HepG2 (cell line): ENCODE results near the gene RRAS. TPM values are rescaled to one million over a fixed set of nuclear protein-coding genes. Genes with fewer than 3 reads are reported as not detected.
A peak's percentile ranks its signal among the peaks of the same experiment; 100 is the strongest.

ENCODE experiments used
- EZH2 ChIP-seq: conservative IDR thresholded peaks from 2 replicates; pipeline ENCODE4 v1.6.1; 2012; ENCODE audit warnings: mild to moderate bottlenecking, low read depth, low read length, moderate library complexity
- HOXA5 ChIP-seq: sonication (generic); formaldehyde crosslinking; IDR thresholded peaks from 2 replicates; pipeline ENCODE4 v1.4.0; 2020; ENCODE audit warnings: missing genetic modification reagents
- MYC ChIP-seq: sonication (generic); formaldehyde crosslinking; IDR thresholded peaks from 2 replicates; pipeline ENCODE4 v1.9.0; 2021; ENCODE audit warnings: missing genetic modification reagents, borderline replicate concordance
- PHF8 ChIP-seq: sonication (generic); formaldehyde crosslinking; IDR thresholded peaks from 2 replicates; pipeline ENCODE4 v1.5.0; 2020; ENCODE audit warnings: missing genetic modification reagents
- RBFOX2 ChIP-seq: fragments of 200-400 bp; formaldehyde crosslinking; IDR thresholded peaks from 2 replicates; pipeline ENCODE4 v1.6.1; 2017; ENCODE audit warnings: low read depth, mild to moderate bottlenecking, low read length
- SRSF9 ChIP-seq: fragments of 200-400 bp; formaldehyde crosslinking; IDR thresholded peaks from 2 replicates; pipeline ENCODE4 v1.6.1; 2018; ENCODE audit warnings: borderline replicate concordance, mild to moderate bottlenecking, low read depth, low read length; ENCODE audit not compliant: insufficient read depth, poor library complexity, severe bottlenecking
- STAT5B ChIP-seq: sonication (generic); formaldehyde crosslinking; IDR thresholded peaks from 2 replicates; pipeline ENCODE4 v1.4.0; 2020; ENCODE audit warnings: missing genetic modification reagents
- ZBTB38 ChIP-seq: sonication (generic); formaldehyde crosslinking; IDR thresholded peaks from 2 replicates; pipeline ENCODE4 v1.5.1; 2020; ENCODE audit warnings: mild to moderate bottlenecking, missing genetic modification reagents
- ZNF30 ChIP-seq: sonication (generic); formaldehyde crosslinking; IDR thresholded peaks from 2 replicates; pipeline ENCODE4 v1.5.0; 2020; ENCODE audit warnings: mild to moderate bottlenecking, missing genetic modification reagents
- ZNF430 ChIP-seq: sonication (generic); formaldehyde crosslinking; IDR thresholded peaks from 2 replicates; pipeline ENCODE4 v1.9.0; 2021; ENCODE audit warnings: mild to moderate bottlenecking, missing genetic modification reagents
- ZNF441 ChIP-seq: sonication (generic); formaldehyde crosslinking; IDR thresholded peaks from 2 replicates; pipeline ENCODE4 v1.7.0; 2021; ENCODE audit warnings: missing genetic modification reagents, borderline replicate concordance
- ZSCAN12 ChIP-seq: sonication (generic); formaldehyde crosslinking; IDR thresholded peaks from 2 replicates; pipeline ENCODE4 v1.9.0; 2021; ENCODE audit warnings: mild to moderate bottlenecking, missing genetic modification reagents
- ZSCAN25 ChIP-seq: sonication (generic); formaldehyde crosslinking; IDR thresholded peaks from 2 replicates; pipeline ENCODE4 v1.8.0; 2022; ENCODE audit warnings: mild to moderate bottlenecking, missing genetic modification reagents
- polyA plus RNA-seq, 8 experiments: library from polyadenylated mRNA; depleted of rRNA in 3 of 8; stranded (reverse) in 7 of 8; unstranded in 1 of 8; fragments of >200 nt; fragmentation: Illumina TruSeq in 4 of 8; extraction: Trizol in 4 of 8; gene quantifications; 2 replicates each; pipeline versions ENCODE4 v1.2.1 to v1.2.3, GENCODE V29; 2011 to 2016; ENCODE audit warnings: low read depth in 4 of 8, missing spikeins in 1 of 8, mixed read lengths in 1 of 8; ENCODE audit not compliant: insufficient read depth in 1 of 8
- total RNA-seq, 5 experiments: library from RNA; depleted of rRNA; stranded (reverse); fragments of >200 nt; fragmentation: Illumina TruSeq; extraction: Trizol; gene quantifications; 2 replicates each; pipeline ENCODE4 v1.2.3, GENCODE V29; 2016; ENCODE audit warnings: low read depth in 1 of 5
- TF ChIP-seq, protein P1 (sequence below): sonication (generic); formaldehyde crosslinking; IDR thresholded peaks from 2 replicates; pipeline ENCODE4 v1.5.1; 2020; ENCODE audit warnings: mild to moderate bottlenecking, moderate library complexity, missing genetic modification reagents
- TF ChIP-seq, protein P2 (sequence below): sonication (generic); formaldehyde crosslinking; IDR thresholded peaks from 2 replicates; pipeline ENCODE4 v1.9.0; 2022; ENCODE audit warnings: missing genetic modification reagents, mild to moderate bottlenecking, borderline replicate concordance
- TF ChIP-seq, protein P3 (sequence below): IDR thresholded peaks from 2 replicates; pipeline ENCODE4 v1.6.1; 2016; ENCODE audit warnings: mild to moderate bottlenecking
- TF ChIP-seq, protein P4 (sequence below): sonication (generic); formaldehyde crosslinking; IDR thresholded peaks from 2 replicates; pipeline ENCODE4 v1.5.0; 2020; ENCODE audit warnings: mild to moderate bottlenecking, missing genetic modification reagents
- TF ChIP-seq, protein P5 (sequence below): sonication (generic); formaldehyde crosslinking; IDR thresholded peaks from 2 replicates; pipeline ENCODE4 v1.4.0; 2020; ENCODE audit warnings: missing genetic modification reagents, borderline replicate concordance

RRAS gene
- total and polyA plus RNA-seq, 2 of the 13 experiments (the other 11 are each of a cell fraction or from before 2014, with no cell fraction given): 1.5 to 12.0 TPM

DNA sequence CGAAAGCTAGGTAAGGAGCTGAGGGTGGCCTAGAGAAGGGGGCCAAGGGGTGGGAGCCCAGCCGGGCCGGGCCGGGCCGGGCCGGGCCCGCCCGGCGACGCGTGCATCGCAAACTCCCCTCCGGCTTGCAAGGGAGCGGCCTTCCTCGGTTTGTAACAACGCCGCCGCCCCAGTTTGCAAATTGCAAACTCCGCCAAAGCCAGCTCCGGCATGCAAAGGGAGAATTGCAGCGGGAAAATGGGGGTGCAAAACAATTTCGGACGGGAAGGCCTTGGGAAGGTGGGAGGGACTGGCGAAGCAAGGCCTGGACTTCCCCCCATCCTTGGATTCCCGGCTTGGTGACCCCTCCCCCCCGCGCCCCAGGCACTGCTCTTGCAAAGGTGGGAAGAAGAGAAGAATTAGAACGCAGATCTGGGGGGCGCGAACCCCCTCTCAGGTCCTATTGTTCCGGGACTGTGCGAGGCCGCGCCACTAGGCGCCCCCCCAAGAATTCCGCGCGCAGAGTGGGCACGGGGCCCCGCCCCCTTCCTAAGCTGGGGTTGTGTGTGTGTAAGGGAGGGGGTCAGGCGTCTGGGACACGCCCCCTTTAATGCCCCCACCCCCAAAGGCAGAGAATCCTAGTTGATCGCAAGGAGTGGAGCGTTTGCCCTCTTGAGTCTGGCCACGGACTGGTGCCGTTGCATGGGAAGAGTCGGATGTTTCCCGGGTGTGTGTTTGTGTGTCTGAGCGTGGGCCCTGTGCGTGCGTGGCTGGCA lies 48.0 kb downstream of the RRAS start (continued):
- TF ChIP-seq, protein P1, sequence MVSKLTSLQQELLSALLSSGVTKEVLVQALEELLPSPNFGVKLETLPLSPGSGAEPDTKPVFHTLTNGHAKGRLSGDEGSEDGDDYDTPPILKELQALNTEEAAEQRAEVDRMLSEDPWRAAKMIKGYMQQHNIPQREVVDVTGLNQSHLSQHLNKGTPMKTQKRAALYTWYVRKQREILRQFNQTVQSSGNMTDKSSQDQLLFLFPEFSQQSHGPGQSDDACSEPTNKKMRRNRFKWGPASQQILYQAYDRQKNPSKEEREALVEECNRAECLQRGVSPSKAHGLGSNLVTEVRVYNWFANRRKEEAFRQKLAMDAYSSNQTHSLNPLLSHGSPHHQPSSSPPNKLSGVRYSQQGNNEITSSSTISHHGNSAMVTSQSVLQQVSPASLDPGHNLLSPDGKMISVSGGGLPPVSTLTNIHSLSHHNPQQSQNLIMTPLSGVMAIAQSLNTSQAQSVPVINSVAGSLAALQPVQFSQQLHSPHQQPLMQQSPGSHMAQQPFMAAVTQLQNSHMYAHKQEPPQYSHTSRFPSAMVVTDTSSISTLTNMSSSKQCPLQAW (CRISPR knock-in tag): peak; percentile 47; the same call in 1 of the 2 replicates
- TF ChIP-seq EZH2: no peak
- TF ChIP-seq HOXA5 (CRISPR knock-in tag): no peak
- TF ChIP-seq RBFOX2: peak; percentile 43
- no peak for TF ChIP-seq SRSF9
- no peak for TF ChIP-seq ZNF30 (CRISPR knock-in tag)
- TF ChIP-seq, protein P2, sequence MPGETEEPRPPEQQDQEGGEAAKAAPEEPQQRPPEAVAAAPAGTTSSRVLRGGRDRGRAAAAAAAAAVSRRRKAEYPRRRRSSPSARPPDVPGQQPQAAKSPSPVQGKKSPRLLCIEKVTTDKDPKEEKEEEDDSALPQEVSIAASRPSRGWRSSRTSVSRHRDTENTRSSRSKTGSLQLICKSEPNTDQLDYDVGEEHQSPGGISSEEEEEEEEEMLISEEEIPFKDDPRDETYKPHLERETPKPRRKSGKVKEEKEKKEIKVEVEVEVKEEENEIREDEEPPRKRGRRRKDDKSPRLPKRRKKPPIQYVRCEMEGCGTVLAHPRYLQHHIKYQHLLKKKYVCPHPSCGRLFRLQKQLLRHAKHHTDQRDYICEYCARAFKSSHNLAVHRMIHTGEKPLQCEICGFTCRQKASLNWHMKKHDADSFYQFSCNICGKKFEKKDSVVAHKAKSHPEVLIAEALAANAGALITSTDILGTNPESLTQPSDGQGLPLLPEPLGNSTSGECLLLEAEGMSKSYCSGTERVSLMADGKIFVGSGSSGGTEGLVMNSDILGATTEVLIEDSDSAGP: peak; percentile 18; the same call in 1 of the 2 replicates
- TF ChIP-seq ZSCAN12: no peak
- TF ChIP-seq, protein P3, sequence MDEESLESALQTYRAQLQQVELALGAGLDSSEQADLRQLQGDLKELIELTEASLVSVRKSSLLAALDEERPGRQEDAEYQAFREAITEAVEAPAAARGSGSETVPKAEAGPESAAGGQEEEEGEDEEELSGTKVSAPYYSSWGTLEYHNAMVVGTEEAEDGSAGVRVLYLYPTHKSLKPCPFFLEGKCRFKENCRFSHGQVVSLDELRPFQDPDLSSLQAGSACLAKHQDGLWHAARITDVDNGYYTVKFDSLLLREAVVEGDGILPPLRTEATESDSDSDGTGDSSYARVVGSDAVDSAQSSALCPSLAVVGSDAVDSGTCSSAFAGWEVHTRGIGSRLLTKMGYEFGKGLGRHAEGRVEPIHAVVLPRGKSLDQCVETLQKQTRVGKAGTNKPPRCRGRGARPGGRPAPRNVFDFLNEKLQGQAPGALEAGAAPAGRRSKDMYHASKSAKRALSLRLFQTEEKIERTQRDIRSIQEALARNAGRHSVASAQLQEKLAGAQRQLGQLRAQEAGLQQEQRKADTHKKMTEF: no peak
- TF ChIP-seq MYC (CRISPR knock-in tag): no peak
- TF ChIP-seq ZNF441 (CRISPR knock-in tag): no peak
- TF ChIP-seq PHF8 (CRISPR knock-in tag): peak; percentile 71
- no peak for TF ChIP-seq ZNF430 (CRISPR knock-in tag)
- no peak for TF ChIP-seq ZBTB38
- TF ChIP-seq, protein P4, sequence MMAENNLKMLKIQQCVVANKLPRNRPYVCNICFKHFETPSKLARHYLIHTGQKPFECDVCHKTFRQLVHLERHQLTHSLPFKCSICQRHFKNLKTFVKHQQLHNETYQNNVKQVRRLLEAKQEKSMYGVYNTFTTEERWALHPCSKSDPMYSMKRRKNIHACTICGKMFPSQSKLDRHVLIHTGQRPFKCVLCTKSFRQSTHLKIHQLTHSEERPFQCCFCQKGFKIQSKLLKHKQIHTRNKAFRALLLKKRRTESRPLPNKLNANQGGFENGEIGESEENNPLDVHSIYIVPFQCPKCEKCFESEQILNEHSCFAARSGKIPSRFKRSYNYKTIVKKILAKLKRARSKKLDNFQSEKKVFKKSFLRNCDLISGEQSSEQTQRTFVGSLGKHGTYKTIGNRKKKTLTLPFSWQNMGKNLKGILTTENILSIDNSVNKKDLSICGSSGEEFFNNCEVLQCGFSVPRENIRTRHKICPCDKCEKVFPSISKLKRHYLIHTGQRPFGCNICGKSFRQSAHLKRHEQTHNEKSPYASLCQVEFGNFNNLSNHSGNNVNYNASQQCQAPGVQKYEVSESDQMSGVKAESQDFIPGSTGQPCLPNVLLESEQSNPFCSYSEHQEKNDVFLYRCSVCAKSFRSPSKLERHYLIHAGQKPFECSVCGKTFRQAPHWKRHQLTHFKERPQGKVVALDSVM (CRISPR knock-in tag): no peak
- TF ChIP-seq, protein P5, sequence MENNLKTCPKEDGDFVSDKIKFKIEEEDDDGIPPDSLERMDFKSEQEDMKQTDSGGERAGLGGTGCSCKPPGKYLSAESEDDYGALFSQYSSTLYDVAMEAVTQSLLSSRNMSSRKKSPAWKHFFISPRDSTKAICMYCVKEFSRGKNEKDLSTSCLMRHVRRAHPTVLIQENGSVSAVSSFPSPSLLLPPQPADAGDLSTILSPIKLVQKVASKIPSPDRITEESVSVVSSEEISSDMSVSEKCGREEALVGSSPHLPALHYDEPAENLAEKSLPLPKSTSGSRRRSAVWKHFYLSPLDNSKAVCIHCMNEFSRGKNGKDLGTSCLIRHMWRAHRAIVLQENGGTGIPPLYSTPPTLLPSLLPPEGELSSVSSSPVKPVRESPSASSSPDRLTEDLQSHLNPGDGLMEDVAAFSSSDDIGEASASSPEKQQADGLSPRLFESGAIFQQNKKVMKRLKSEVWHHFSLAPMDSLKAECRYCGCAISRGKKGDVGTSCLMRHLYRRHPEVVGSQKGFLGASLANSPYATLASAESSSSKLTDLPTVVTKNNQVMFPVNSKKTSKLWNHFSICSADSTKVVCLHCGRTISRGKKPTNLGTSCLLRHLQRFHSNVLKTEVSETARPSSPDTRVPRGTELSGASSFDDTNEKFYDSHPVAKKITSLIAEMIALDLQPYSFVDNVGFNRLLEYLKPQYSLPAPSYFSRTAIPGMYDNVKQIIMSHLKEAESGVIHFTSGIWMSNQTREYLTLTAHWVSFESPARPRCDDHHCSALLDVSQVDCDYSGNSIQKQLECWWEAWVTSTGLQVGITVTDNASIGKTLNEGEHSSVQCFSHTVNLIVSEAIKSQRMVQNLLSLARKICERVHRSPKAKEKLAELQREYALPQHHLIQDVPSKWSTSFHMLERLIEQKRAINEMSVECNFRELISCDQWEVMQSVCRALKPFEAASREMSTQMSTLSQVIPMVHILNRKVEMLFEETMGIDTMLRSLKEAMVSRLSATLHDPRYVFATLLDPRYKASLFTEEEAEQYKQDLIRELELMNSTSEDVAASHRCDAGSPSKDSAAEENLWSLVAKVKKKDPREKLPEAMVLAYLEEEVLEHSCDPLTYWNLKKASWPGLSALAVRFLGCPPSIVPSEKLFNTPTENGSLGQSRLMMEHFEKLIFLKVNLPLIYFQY (CRISPR knock-in tag): peak; percentile 83
- no peak for TF ChIP-seq STAT5B (CRISPR knock-in tag)
- no peak for TF ChIP-seq ZSCAN25 (CRISPR knock-in tag)
